Panc1 (cell line): ENCODE results near the gene EIF5AL1. TPM values are rescaled to one million over a fixed set of nuclear protein-coding genes. Genes with fewer than 3 reads are reported as not detected.
A peak's percentile ranks its signal among the peaks of the same experiment; 100 is the strongest.

Experiments
- ATAC-seq: fragments of 200-7000 bp; cut with Tn5 transposase; 2 replicates; pipeline ENCODE4 v1.9.1; 2020; ENCODE audit warnings: mild to moderate bottlenecking, moderate library complexity
- BruUV-seq: library from RNA; stranded (reverse); fragments of 400-500 nt; replicated peaks from 2 replicates; lab custom pipeline; 2021; lab: Mats Ljungman, UMichigan
- CTCF ChIA-PET: fragments of 300-600 bp; sonication (Branson Sonifier 250); formaldehyde crosslinking; loops from one replicate; lab custom pipeline; 2022; ENCODE audit warnings: antibody characterized with exemption; lab: Charles Lee
- POLR2A ChIA-PET: fragments of 300-600 bp; sonication (Branson Sonifier 250); formaldehyde crosslinking; loops from one replicate; lab custom pipeline; 2022; ENCODE audit warnings: antibody characterized with exemption; lab: Charles Lee
- DNase-seq: peaks from one replicate; pipeline ENCODE4 v3.0.0-alpha.2; 2010; ENCODE audit warnings: low read depth, low spot score
- H3K27ac ChIP-seq: 2 replicates; pipeline ENCODE4 v1.5.1; 2011; ENCODE audit warnings: mild to moderate bottlenecking, low read length, inconsistent platforms
- H3K27me3 ChIP-seq: fragments of 200-500 bp; sonication (Bioruptor generic); 2 replicates; pipeline ENCODE4 v1.6.0; 2014; ENCODE audit warnings: low read length, inconsistent platforms; ENCODE audit not compliant: control insufficient read depth, insufficient read depth
- H3K36me3 ChIP-seq: fragments of 200-500 bp; sonication (Bioruptor generic); 2 replicates; pipeline ENCODE4 v1.5.1; 2014; ENCODE audit warnings: inconsistent platforms, mild to moderate bottlenecking, low read length, moderate library complexity; ENCODE audit not compliant: control insufficient read depth, insufficient read depth
- H3K4me1 ChIP-seq: 2 replicates; pipeline ENCODE4 v1.5.1; 2011; ENCODE audit warnings: inconsistent platforms, mild to moderate bottlenecking, low read length, moderate library complexity; ENCODE audit not compliant: control insufficient read depth, insufficient read depth
- H3K4me3 ChIP-seq, 2 experiments: 2 replicates each; pipeline ENCODE4 v1.5.1; 2011 to 2012; ENCODE audit warnings: low read depth in 2 of 2, low read length in 2 of 2, mild to moderate bottlenecking in 2 of 2, inconsistent platforms in 1 of 2, moderate library complexity in 1 of 2
- H3K9me3 ChIP-seq: fragments of 200-500 bp; sonication (Bioruptor generic); 2 replicates; pipeline ENCODE4 v1.5.1; 2014; ENCODE audit warnings: low read depth, mild to moderate bottlenecking, inconsistent platforms, low read length, moderate library complexity; ENCODE audit not compliant: control insufficient read depth, insufficient read depth
- CTCF ChIP-seq: fragments of 450-650 bp; IDR thresholded peaks from 2 replicates; pipeline ENCODE4 v1.5.1; 2017; ENCODE audit warnings: mild to moderate bottlenecking
- POLR2AphosphoS5 ChIP-seq: IDR thresholded peaks from 2 replicates; pipeline ENCODE4 v1.6.1; 2012; ENCODE audit warnings: mild to moderate bottlenecking, low read depth, low read length, moderate library complexity
- REST ChIP-seq, 2 experiments: IDR thresholded peaks; 2 replicates each; pipeline ENCODE4 v1.6.1; 2011 to 2012; ENCODE audit warnings: low read depth in 2 of 2, control low read depth in 1 of 2, low read length in 1 of 2, mild to moderate bottlenecking in 1 of 2, moderate library complexity in 1 of 2; ENCODE audit not compliant: insufficient read depth in 1 of 2
- SIN3A ChIP-seq: IDR thresholded peaks from 2 replicates; pipeline ENCODE4 v1.6.1; 2012; ENCODE audit warnings: low read depth, mild to moderate bottlenecking, low read length, moderate library complexity, borderline replicate concordance; ENCODE audit not compliant: insufficient read depth
- TCF7L2 ChIP-seq: IDR thresholded peaks from 2 replicates; pipeline ENCODE4 v1.6.1; 2011; ENCODE audit warnings: mild to moderate bottlenecking, low read depth, low read length, inconsistent platforms
- in situ Hi-C: cut with HindIII; loops from 2 replicates; pipeline ENCODE4 v1.10.0; 2016; ENCODE audit warnings: low sequenced_read_pairs, low pct_unique_long_range_greater_than_20kb
- intact Hi-C: fragments of 100-400 bp; cut with micrococcal nuclease; formaldehyde crosslinking; loops from one replicate; pipeline ENCODE4 v1.10.0; 2022; ENCODE audit not compliant: unreplicated experiment
- total RNA-seq: library from RNA; stranded (reverse); gene quantifications from one replicate; pipeline ENCODE4 v1.2.1, GENCODE V29; 2021; ENCODE audit not compliant: unreplicated experiment

Gene EIF5AL1
- total RNA-seq, 1 experiment from 2014 or later, result 1.6 TPM

- H3K9me3 ChIP-seq, result no peaks in the 10 kb centered on the region
- no peaks in the 10 kb centered on the region for H3K4me1 ChIP-seq
- no TSS peak for BruUV-seq
- ChIA-PET CTCF (no interaction called here), POLR2A (no interaction called here)
- no peak overlapping the region for H3K4me3 ChIP-seq
- in situ Hi-C loops (no loop called here), intact Hi-C loops (no loop called here)
- H3K27me3 ChIP-seq, result 0 out of 2 replicates have a peak, but pooled peaks cover 2% of the 10 kb centered on the region
- TF ChIP-seq CTCF (no peak), TCF7L2 (no peak), POLR2AphosphoS5 (no peak), SIN3A (no peak), REST (IDR thresholded peaks at IDR 0.05; ENCODE audit: insufficient read depth in 1 of 2, low read depth in 2 of 2, low read length in 1 of 2) (no peak)
- no peak overlapping the region for H3K27ac ChIP-seq
- ATAC-seq (no peak), DNase-seq (no peak)
- no peaks in the 10 kb centered on the region for H3K36me3 ChIP-seq
Observed at GRCh38 chr10:79482304-79482703, 30.0 kb upstream of the EIF5AL1 start.

- no peak overlapping the region for H3K27ac ChIP-seq
- DNase-seq (no peak), ATAC-seq (no peak)
- intact Hi-C loops (no loop called here), in situ Hi-C loops (no loop called here)
- H3K9me3 ChIP-seq, result no peaks in the 10 kb centered on the region
- H3K27me3 ChIP-seq, result 0 out of 2 replicates have a peak, but pooled peaks cover 2% of the 10 kb centered on the region
- no peak overlapping the region for H3K4me3 ChIP-seq
- TF ChIP-seq CTCF (0 out of 2 replicates have a peak, but pooled peaks have one; percentile 5), TCF7L2 (no peak)
- H3K4me1 ChIP-seq, result no peaks in the 10 kb centered on the region
- ChIA-PET POLR2A (no interaction called here), CTCF (no interaction called here)
- BruUV-seq, result no TSS peak
- H3K36me3 ChIP-seq, result no peaks in the 10 kb centered on the region
Observed at GRCh38 chr10:79482741-79483140, 29.6 kb upstream of the EIF5AL1 start.
